ENCODE data around the gene STRBP.
"Not testable (repeated sequence)": the region's sequence is repeated elsewhere in the genome, so short reads cannot be mapped to it uniquely, and the experiment has no call there.

Gene STRBP

GRCh38 chr9:123300554-123300953, 32.2 kb upstream of the STRBP start:
- H3K9me3 Mint-ChIP-seq = no peaks in the 10 kb centered on the region
- no peak overlapping the region for H3K4me3 Mint-ChIP-seq
- H3K4me1 Mint-ChIP-seq = peaks cover 38% of the 10 kb centered on the region
- ATAC-seq (replicated peaks; ENCODE audit: extremely low read depth, poor library complexity, severe bottlenecking) (no peak), DNase-seq (ENCODE audit: low spot score in 2 of 2) (no peak)
- peaks cover 3% of the 10 kb centered on the region for H3K36me3 Mint-ChIP-seq (ENCODE audit: insufficient read depth)
- H3K27ac Mint-ChIP-seq (ENCODE audit: low read depth) = no peak overlapping the region
- H3K27me3 Mint-ChIP-seq = no peaks in the 10 kb centered on the region

- no peak for DNase-seq (ENCODE audit: low spot score in 2 of 2)
- Mint-ChIP-seq H3K36me3 (ENCODE audit: insufficient read depth) (peaks cover 3% of the 10 kb centered on the region), H3K4me3 (no peak overlapping the region), H3K9me3 (no peaks in the 10 kb centered on the region), H3K27me3 (no peaks in the 10 kb centered on the region), H3K4me1 (peaks cover 29% of the 10 kb centered on the region), H3K27ac (ENCODE audit: low read depth) (no peak overlapping the region)
- no peak for ATAC-seq (replicated peaks; ENCODE audit: extremely low read depth, poor library complexity, severe bottlenecking)
Measured at GRCh38 chr9:123299558-123300126, 31.3 kb upstream of the STRBP start.

- Mint-ChIP-seq H3K4me1 (no peaks in the 10 kb centered on the region), H3K9me3 (no peaks in the 10 kb centered on the region), H3K36me3 (ENCODE audit: insufficient read depth) (peaks cover 2% of the 10 kb centered on the region), H3K27ac (ENCODE audit: low read depth) (no peak overlapping the region), H3K4me3 (no peak overlapping the region), H3K27me3 (peaks cover 13% of the 10 kb centered on the region)
- no peak for ATAC-seq (replicated peaks; ENCODE audit: extremely low read depth, poor library complexity, severe bottlenecking)
- no peak for DNase-seq (ENCODE audit: low spot score in 2 of 2)
Measured at GRCh38 chr9:123296174-123296573, 27.8 kb upstream of the STRBP start.

- no peak for ATAC-seq (replicated peaks; ENCODE audit: extremely low read depth, poor library complexity, severe bottlenecking)
- no peaks in the 10 kb centered on the region for H3K9me3 Mint-ChIP-seq
- no peaks in the 10 kb centered on the region for H3K4me1 Mint-ChIP-seq
- no peak overlapping the region for H3K27ac Mint-ChIP-seq (ENCODE audit: low read depth)
- peaks cover 13% of the 10 kb centered on the region for H3K27me3 Mint-ChIP-seq
- DNase-seq (ENCODE audit: low spot score in 2 of 2) = no peak
- no peaks in the 10 kb centered on the region for H3K36me3 Mint-ChIP-seq (ENCODE audit: insufficient read depth)
- no peak overlapping the region for H3K4me3 Mint-ChIP-seq
Measured at GRCh38 chr9:123291736-123292135, 23.4 kb upstream of the STRBP start.

GRCh38 chr9:123290764-123291163, 22.4 kb upstream of the STRBP start:
- Mint-ChIP-seq H3K4me1 (no peaks in the 10 kb centered on the region), H3K4me3 (no peak overlapping the region), H3K27me3 (peaks cover 13% of the 10 kb centered on the region), H3K36me3 (ENCODE audit: insufficient read depth) (no peaks in the 10 kb centered on the region), H3K27ac (ENCODE audit: low read depth) (no peak overlapping the region), H3K9me3 (no peaks in the 10 kb centered on the region)
- ATAC-seq (replicated peaks; ENCODE audit: extremely low read depth, poor library complexity, severe bottlenecking) = no peak
- DNase-seq (ENCODE audit: low spot score in 2 of 2) = no peak

GRCh38 chr9:123287639-123288038, 19.3 kb upstream of the STRBP start:
- ATAC-seq (replicated peaks; ENCODE audit: extremely low read depth, poor library complexity, severe bottlenecking) = no peak

GRCh38 chr9:123286324-123286723, 17.9 kb upstream of the STRBP start:
- H3K27me3 Mint-ChIP-seq = no peaks in the 10 kb centered on the region
- no peak overlapping the region for H3K4me3 Mint-ChIP-seq
- H3K36me3 Mint-ChIP-seq (ENCODE audit: insufficient read depth) = no peaks in the 10 kb centered on the region
- no peaks in the 10 kb centered on the region for H3K4me1 Mint-ChIP-seq
- DNase-seq (ENCODE audit: low spot score in 2 of 2) (no peak), ATAC-seq (replicated peaks; ENCODE audit: extremely low read depth, poor library complexity, severe bottlenecking) (no peak)
- no peaks in the 10 kb centered on the region for H3K9me3 Mint-ChIP-seq
- H3K27ac Mint-ChIP-seq (ENCODE audit: low read depth) = no peak overlapping the region

More at GRCh38 chr9:123287639-123288038, 19.3 kb upstream of the STRBP start:
- Mint-ChIP-seq H3K4me3 (no peak overlapping the region), H3K27ac (ENCODE audit: low read depth) (no peak overlapping the region), H3K4me1 (no peaks in the 10 kb centered on the region), H3K27me3 (peaks cover 12% of the 10 kb centered on the region), H3K9me3 (no peaks in the 10 kb centered on the region), H3K36me3 (ENCODE audit: insufficient read depth) (no peaks in the 10 kb centered on the region)
- no peak for DNase-seq (ENCODE audit: low spot score in 2 of 2)

GRCh38 chr9:123284656-123285055, 16.3 kb upstream of the STRBP start:
- no peak overlapping the region for H3K27ac Mint-ChIP-seq (ENCODE audit: low read depth)
- H3K9me3 Mint-ChIP-seq = no peaks in the 10 kb centered on the region
- no peaks in the 10 kb centered on the region for H3K27me3 Mint-ChIP-seq
- no peaks in the 10 kb centered on the region for H3K36me3 Mint-ChIP-seq (ENCODE audit: insufficient read depth)
- H3K4me3 Mint-ChIP-seq = no peak overlapping the region
- DNase-seq (ENCODE audit: low spot score in 2 of 2) (no peak), ATAC-seq (replicated peaks; ENCODE audit: extremely low read depth, poor library complexity, severe bottlenecking) (no peak)
- no peaks in the 10 kb centered on the region for H3K4me1 Mint-ChIP-seq

GRCh38 chr9:123283455-123283854, 15.1 kb upstream of the STRBP start:
- H3K27ac Mint-ChIP-seq (ENCODE audit: low read depth) = no peak overlapping the region
- no peak overlapping the region for H3K4me3 Mint-ChIP-seq
- DNase-seq (ENCODE audit: low spot score in 2 of 2) = no peak
- H3K9me3 Mint-ChIP-seq = no peaks in the 10 kb centered on the region
- no peaks in the 10 kb centered on the region for H3K36me3 Mint-ChIP-seq (ENCODE audit: insufficient read depth)
- H3K4me1 Mint-ChIP-seq = no peaks in the 10 kb centered on the region
- H3K27me3 Mint-ChIP-seq = no peaks in the 10 kb centered on the region
- ATAC-seq (replicated peaks; ENCODE audit: extremely low read depth, poor library complexity, severe bottlenecking) = no peak

- Mint-ChIP-seq H3K27ac (ENCODE audit: low read depth) (no peak overlapping the region), H3K27me3 (no peaks in the 10 kb centered on the region), H3K9me3 (no peaks in the 10 kb centered on the region), H3K4me3 (no peak overlapping the region), H3K36me3 (ENCODE audit: insufficient read depth) (no peaks in the 10 kb centered on the region), H3K4me1 (no peaks in the 10 kb centered on the region)
- DNase-seq (ENCODE audit: low spot score in 2 of 2) (no peak), ATAC-seq (replicated peaks; ENCODE audit: extremely low read depth, poor library complexity, severe bottlenecking) (no peak)
Measured at GRCh38 chr9:123283048-123283408, 14.6 kb upstream of the STRBP start.

- H3K4me1 Mint-ChIP-seq = no peaks in the 10 kb centered on the region
- H3K27me3 Mint-ChIP-seq = no peaks in the 10 kb centered on the region
- no peak for ATAC-seq (replicated peaks; ENCODE audit: extremely low read depth, poor library complexity, severe bottlenecking)
- no peak for DNase-seq (ENCODE audit: low spot score in 2 of 2)
- no peak overlapping the region for H3K4me3 Mint-ChIP-seq
- no peaks in the 10 kb centered on the region for H3K9me3 Mint-ChIP-seq
- no peak overlapping the region for H3K27ac Mint-ChIP-seq (ENCODE audit: low read depth)
- H3K36me3 Mint-ChIP-seq (ENCODE audit: insufficient read depth) = no peaks in the 10 kb centered on the region
Measured at GRCh38 chr9:123282362-123283047, 14.1 kb upstream of the STRBP start.

GRCh38 chr9:123281659-123282350, 13.4 kb upstream of the STRBP start:
- no peaks in the 10 kb centered on the region for H3K9me3 Mint-ChIP-seq
- no peak overlapping the region for H3K4me3 Mint-ChIP-seq
- H3K27me3 Mint-ChIP-seq = peaks cover 5% of the 10 kb centered on the region
- no peak for DNase-seq (ENCODE audit: low spot score in 2 of 2)
- H3K4me1 Mint-ChIP-seq = no peaks in the 10 kb centered on the region
- H3K36me3 Mint-ChIP-seq (ENCODE audit: insufficient read depth) = no peaks in the 10 kb centered on the region
- no peak for ATAC-seq (replicated peaks; ENCODE audit: extremely low read depth, poor library complexity, severe bottlenecking)
- H3K27ac Mint-ChIP-seq (ENCODE audit: low read depth) = no peak overlapping the region

- DNase-seq (ENCODE audit: low spot score in 2 of 2); H3K36me3 Mint-ChIP-seq (ENCODE audit: insufficient read depth); H3K4me1 Mint-ChIP-seq; ATAC-seq (replicated peaks; ENCODE audit: extremely low read depth, poor library complexity, severe bottlenecking); H3K4me3 Mint-ChIP-seq; H3K9me3 Mint-ChIP-seq; H3K27ac Mint-ChIP-seq (ENCODE audit: low read depth): not testable (repeated sequence)
- peaks cover 21% of the 10 kb centered on the region for H3K27me3 Mint-ChIP-seq
Measured at GRCh38 chr9:123278879-123279493, 10.6 kb upstream of the STRBP start.

Measured in central memory CD8-positive, alpha-beta T cell (primary cell).